ENCODE results near the gene KCNC4.

KCNC4 gene

DNA sequence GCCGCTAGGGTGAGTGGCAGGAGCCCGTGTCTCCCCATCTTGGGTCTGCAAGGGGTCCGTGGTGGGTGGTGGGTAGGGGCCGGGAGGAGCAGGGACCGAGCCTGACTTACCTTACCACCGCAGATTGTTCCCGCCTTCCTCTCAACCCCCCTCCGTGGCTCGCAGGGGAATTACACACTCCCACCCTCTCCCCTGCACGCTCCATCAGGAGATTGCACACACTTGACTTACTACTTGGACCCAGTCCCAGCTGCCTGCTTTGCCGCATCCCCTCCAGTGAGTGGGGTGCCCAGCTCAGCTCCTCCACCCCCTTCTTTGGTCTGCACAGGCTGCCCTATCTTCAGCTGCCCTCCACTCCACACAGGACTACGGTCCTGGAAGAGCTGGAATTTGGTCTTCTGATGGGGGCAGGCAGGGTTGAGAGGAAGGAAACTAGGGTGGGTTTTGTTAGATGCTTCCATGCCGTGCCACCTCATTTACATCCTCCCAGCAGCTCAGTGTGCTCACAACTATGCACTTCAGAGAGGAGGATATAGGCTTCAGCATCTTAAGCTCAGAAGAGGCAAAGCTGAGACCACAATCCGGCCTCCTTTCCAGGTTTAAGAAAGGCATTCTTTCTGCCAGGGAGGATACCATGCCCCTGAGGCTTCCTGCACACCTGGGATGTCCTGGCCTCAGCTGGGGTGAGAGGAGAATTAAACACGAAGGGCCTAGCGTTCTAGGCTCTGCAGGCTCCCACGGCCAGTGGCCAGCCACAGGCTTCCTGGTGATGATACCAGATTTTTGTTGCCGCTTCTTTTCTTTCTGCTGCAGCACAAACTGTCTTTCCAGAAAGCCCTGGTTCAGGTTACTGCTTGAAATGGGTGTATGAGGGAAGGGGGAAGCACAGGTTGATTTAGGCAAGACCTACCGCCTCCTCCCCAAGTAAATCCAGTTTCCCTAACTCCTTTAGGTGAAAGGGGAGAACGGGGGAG, 2.3 kb downstream of the KCNC4 start:
- no peak for DNase-seq

DNA sequence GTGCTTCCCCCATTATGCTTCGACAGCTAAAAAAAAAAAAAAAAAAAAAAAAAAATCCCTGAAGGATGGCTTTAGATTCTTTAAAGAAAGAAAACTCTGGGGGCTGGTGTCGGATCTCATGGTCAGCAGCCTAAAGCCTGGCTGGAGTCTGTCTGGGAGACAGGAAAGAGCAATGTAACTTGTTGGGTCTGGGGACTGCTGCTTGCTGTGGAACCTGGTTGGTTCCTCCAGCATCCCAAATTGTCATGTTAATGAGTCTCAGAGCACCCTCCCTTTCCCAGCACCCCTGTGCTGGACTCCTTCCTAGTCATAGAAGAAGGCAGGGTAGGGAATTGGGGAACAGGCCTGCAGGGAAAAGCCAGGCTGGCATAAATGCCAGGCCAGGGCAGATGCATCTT, 3.0 kb downstream of the KCNC4 start:
- no peak for DNase-seq

DNA sequence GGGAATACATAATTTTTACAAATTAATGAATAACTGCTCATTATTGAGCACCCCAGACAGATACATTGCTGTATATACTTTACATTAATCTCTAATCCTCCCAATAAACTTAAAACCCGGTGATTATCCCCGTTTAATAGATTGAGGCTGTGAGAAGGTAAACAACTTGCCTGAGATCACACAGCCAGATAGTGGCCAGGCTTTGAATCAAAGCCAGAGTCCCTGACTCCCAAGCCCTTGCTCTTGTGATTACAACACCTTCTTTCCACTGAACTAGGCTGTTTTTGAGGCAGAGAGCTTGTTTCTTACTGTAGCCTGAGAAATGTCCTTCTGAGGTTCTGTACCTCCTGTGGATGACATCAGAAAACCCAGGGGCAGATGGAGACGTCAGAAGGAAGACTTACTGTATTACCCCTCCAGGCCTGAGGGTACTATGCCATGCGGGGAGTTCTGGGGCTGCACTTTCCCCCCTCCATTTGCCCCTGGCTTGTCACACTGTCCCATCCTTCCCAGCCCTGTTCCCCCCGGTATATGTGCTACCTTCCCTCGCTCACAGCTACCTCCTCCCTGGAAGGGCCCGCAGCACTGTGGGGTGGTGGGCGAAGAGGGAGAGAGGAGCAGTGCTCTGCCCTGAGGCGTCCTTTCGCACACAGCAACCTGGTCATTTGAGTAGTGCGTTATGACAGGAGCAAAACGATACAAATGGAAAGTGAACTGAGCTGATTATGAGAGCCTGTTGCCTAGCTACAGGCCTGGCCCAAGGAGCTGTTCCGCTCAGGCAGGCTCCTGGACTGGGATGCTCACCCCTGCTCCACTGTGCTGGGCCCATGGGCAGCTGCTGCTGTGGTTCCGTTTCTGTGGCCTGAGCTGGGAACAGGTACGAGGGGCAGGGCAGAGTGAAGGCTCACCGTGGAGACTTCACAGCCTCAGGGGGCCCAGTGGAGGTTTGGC, 4.6 kb downstream of the KCNC4 start:
- DNase-seq, result no peak

DNA sequence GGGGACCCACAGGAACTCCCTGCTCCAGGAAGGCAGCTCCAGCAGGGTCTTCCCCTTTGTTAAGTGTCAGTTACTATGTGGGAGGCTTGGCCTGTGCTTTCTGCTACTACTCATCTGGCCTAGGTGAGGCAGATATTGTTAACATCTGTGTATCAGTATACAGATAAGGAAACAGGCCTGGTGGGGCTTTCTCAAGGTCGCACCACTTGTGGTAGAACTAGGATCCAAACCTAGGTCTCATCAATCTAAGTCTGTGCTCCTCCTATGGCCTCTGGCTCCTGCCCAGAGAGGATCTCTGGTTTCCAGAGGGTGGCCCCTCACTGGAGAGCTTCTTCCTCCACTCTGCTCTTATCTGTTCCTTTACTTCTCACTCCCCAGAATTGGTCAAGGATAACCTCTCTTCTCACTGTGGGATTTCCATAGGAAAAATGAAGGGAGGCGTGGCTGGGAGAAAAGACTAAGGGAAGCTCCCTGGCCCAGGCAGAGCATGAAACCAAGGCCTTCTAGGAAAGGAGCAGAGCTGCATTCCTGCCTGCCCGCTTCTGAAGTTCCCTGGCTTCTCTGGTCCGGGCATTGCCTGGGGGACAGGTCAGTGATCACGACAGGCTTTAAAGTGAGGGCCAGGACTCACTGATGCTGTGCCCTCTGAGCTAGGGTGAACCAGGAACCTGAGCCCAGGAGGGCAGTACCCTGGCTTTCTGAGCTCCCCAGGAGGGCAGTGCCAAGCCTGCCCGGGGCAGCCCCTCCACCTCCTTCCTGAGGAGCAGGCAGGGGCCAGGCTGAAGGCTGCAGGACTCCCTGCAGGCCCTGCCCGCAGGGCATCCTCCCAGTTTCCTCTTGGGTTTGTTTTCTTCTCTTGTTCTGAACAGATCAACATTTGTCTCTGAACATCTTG, 5.8 kb downstream of the KCNC4 start:
- no peak for DNase-seq

DNA sequence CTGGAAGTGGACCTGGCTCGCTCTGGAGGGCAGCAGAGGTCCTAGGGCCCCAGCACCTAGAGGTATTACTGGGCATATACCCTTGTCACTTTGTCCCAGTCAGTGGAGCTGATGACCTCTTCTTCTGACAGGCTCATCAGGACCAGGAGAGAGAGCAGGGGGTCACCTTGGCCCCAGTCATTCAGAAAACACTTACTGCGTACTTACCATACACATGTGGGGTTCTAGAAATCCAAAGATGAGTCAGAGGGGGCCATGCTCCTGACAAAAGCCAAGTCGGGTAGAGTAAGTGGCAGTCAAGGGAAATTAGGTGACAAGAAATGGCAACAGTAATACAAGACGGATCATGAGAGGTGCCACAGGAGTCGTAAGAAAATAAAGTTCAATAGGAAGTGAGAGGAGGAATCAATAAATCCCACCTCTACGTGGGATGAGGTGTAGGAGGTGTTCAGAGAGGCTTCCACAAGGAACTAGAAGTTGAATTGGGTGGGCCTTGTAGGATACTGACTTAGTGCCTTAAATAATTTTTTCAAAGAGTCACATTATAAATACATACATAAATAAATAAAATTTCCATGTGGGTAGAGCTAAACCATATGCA, 6.8 kb downstream of the KCNC4 start:
- DNase-seq, result no peak

DNA sequence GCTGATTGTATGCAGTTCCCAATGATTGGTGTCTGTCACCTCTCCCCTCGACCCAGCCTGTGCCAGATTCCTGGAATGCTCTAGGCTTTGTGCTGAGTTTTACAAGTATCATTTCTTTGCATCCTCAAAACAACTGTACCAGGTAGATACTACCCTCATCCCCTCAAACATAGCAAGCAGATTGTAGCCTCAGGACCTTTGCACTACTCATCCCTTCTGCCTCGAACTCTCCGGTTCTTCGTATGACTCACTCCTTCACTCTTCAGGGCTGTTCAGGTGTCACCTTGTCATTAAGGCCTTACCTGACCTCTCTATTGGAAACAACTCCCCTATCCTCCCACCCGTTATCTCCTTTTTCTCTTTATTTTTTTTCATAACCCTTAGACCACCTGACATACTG, 8.0 kb downstream of the KCNC4 start:
- no peak for DNase-seq

DNA sequence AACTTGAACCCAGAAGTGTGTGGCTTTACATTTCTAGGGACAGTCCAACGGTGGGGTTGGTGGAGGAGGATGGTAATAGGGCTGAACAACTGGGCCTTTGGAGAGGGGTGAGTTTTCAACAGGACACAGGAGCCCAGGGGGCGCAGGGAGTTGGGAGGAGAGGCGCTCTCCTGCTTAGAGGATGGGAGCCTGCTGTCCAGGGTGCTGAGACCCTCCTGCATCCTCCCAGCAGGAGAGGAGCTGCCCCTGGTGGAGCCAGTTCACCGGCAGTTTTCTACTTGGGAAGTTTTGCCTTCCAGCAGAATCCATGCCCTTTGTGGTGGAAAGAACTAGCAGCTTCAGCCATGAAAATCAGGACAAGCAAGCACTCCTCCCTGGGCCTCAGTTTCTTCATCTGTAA, 8.6 kb downstream of the KCNC4 start:
- no peak for DNase-seq

DNA sequence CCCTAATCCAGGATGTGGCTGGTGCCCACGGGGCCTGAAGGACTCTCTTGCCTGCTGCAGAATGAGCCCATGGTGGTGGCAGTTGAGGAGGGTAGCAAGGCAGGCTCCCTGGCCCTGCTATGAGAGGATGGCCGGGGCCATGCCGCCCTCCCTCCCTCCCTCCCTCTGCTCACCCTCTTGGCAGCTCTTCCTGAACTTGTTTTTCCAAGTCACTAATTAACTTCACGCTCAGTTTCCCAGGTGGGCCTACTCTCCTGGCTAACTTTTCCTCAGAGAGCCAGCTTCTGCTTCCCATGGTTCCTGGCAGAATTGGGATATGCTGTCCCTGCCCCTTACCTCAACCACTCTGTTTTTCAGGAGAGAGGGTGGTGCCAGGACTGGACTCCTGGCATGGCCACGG, 10.2 kb downstream of the KCNC4 start:
- no peak for DNase-seq

DNA sequence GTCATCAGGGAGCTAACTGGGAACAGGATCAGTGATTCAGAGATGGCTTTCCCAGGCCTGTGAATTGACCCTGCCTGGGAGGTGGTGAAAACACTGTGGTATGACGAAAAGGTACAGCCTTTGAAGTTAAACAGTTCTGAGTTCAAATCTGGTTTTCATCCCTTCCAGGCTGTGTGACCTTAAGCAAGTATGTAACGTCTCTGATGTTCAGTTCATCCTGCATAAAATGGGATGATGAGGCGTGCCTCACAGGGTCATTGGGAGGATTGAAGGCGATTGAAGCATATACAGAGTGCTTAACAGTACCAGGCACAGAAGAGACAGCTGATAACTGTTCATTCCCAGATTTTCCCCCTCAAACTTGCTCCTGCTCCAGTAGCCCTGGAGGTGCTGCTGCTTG, 11.0 kb downstream of the KCNC4 start:
- DNase-seq, result no peak

DNA sequence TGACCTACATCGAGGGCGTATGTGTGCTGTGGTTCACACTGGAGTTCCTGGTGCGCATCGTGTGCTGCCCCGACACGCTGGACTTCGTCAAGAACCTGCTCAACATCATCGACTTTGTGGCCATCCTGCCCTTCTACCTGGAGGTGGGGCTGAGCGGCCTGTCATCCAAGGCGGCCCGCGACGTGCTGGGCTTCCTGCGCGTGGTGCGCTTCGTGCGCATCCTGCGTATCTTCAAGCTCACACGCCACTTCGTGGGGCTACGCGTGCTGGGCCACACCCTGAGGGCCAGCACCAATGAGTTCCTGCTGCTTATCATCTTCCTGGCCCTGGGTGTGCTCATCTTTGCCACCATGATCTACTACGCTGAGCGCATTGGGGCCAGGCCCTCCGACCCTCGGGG, 13.0 kb downstream of the KCNC4 start:
- no peak for DNase-seq

DNA sequence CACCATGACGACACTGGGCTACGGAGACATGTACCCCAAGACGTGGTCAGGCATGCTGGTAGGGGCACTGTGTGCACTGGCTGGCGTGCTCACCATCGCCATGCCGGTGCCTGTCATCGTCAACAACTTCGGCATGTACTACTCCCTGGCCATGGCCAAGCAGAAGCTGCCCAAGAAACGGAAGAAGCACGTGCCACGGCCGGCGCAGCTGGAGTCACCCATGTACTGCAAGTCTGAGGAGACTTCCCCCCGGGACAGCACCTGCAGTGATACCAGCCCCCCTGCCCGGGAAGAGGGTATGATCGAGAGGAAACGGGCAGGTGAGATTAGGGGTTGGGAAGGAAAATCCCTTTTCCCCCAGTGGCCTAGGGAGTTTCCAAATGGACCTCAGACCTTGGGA, 13.5 kb downstream of the KCNC4 start:
- DNase-seq, result no peak

DNA sequence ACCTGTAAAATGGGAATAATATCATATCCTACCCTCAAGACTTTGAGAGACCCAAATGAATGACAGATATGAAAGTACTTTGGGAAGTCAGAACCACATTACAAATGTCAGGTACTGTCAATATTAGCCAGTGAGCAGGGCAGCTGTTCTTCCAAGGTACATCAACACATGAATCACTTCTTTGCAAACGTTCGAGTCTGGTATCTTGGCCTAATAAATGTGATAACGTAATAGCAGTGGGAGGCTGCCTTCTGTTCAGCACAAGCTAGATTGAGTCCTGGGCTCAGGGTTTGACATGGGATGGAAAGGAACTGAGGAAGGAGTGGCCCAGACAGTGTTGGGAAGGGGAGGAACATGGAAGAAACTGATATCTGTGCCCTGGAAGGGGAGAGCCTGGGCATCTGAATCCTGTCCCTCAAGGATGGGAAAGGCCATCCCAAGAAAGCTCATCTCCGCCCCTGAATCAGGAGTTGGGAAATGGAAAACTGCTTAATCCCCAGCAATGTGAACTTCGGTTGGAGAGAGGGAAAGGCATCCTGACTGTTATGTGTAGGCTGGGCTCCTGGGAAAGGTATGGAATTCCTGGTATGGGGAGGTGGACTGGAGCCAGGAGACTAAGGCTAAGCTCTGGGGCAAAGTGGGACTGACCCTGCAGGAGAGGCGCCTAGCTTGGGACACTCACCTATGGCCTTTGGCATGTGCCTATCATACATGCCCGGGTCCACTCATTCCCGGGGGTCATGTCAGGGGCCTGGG, 14.3 kb downstream of the KCNC4 start:
- no peak for DNase-seq

DNA sequence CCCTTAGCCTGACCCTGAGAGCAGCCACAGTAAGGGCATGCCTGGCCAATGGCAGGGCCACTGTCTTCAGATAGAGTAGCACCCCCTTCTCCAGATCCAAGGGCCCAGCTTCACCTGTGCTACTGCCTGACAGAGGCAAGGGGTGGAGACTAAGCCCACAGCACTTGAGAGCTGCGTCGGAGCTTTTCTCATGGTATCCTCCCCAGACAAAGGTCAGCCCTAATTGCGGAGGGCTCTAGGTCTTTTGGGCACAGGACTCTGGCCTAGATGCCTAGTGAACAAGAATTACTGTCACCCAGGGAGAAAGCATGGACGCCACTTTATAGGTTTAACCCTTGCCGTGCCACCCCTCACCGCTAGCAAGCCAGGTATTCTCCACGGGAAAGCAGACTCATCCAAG, 15.1 kb downstream of the KCNC4 start:
- DNase-seq, result no peak

DNA sequence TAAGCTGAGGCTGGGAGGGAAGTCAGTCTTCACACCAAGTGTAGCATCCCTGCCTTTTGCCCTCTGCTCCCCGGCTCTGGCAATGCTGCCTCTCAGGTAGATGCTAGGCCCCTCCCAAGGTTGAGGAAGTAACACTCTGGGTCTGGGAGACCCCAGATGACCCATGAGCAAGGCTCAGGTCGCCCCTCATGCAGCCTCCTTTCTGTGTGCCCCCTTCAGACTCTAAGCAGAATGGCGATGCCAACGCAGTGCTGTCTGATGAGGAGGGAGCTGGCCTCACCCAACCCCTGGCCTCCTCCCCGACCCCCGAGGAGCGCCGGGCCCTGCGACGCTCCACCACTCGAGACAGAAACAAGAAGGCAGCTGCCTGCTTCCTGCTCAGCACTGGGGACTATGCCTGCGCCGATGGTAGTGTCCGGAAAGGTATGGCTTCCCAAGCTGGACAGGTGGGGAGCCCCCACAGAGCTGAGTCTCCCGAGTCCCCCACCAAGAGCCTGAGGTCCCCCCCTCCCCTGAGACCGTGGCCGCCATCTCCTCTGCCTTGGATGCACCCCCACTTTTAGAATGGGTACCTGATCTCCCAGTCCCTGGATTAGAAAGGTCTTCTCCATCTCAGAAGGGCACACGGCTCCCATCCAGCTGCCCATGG, 15.8 kb downstream of the KCNC4 start:
- no peak for DNase-seq

DNA sequence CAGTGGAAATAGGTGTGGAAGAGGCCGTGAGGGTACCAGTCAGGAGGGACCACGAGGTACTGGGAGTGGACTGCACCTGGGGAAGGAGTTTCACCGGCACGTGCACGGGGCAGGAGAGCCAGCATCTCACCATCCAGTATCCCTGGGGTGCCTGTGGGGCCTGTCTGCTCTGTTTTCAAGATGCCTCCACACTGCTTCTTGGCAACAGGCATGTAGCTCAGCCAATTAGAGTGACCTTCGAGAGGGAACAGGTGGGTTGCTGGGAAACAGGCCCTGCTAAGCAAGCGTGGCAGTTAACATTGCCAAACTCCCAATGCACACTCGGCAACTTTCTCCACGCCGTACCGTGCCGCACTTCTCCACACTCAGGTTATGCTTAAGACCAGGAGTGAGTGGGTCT, 17.7 kb downstream of the KCNC4 start:
- no peak for DNase-seq

DNA sequence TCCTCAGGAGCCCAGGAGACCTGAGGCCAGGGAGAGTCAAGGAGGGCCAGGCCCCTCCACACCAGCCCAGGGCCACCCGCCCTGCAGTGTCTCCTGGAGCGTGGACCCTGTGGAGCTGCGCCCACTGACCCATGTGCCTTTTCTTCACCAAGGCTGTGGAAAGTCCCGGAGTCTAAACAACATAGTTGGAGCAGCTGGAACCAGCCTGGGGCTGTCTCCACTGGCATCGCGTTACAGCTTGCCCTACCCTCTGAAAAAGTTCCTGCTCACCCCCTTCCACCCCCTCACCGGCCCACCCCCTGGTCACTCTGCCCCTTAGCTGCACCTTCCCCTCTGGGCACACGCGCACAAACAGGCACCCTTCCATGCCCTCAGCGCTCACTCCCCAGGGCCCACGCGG, 18.3 kb downstream of the KCNC4 start:
- no peak for DNase-seq

DNA sequence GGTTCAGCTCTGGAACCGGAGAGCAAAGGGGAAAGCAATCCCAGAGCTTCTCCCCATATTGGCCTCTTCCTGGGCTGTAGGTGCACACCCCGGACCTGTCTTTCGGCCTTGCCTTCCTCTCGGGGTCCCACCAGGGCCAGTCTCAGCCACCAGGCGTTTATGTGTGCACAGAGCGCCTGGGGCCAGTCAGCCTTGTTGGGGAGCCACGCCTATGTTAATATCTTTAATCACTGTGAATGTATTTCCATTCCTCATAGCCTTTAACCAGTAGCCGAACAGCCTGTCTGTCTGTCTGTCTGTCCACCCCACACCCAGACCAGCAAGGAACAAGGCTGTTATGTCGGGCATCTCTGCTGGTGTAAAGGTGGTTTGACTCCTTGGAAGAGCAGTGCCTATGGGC, 18.8 kb downstream of the KCNC4 start:
- DNase-seq, result no peak

DNA sequence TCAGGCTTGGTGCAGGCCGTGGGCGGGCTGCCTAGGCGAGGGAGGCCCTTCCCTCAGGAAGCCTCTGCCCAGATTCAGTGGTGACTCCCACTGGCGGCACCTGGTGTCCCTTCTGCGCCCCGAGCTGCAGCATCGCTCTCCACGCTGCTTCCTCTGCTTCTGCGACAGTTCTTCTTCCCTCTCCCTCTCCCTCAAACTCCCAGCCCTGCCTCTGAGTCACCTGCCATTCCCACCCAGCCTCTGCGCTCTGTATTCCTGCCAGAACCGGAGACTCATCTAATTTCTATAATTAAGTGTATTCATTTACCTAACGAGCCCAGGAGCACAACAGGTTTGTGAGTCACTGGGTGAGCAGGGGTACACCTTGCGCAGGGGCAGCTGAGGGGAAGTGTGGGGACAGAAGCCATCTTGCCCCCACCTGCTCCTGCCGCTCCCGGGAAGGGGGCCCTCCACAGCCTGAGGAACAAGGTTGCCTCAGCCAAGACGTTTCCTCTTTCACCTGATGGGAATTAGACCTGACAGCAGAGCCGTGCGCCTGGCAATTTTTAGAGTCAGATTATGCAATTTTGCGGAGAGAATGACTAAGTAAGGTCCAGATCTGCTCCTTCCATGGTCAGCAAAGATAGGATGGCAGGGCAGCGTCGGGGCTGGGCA, 19.4 kb downstream of the KCNC4 start:
- no peak for DNase-seq

DNA sequence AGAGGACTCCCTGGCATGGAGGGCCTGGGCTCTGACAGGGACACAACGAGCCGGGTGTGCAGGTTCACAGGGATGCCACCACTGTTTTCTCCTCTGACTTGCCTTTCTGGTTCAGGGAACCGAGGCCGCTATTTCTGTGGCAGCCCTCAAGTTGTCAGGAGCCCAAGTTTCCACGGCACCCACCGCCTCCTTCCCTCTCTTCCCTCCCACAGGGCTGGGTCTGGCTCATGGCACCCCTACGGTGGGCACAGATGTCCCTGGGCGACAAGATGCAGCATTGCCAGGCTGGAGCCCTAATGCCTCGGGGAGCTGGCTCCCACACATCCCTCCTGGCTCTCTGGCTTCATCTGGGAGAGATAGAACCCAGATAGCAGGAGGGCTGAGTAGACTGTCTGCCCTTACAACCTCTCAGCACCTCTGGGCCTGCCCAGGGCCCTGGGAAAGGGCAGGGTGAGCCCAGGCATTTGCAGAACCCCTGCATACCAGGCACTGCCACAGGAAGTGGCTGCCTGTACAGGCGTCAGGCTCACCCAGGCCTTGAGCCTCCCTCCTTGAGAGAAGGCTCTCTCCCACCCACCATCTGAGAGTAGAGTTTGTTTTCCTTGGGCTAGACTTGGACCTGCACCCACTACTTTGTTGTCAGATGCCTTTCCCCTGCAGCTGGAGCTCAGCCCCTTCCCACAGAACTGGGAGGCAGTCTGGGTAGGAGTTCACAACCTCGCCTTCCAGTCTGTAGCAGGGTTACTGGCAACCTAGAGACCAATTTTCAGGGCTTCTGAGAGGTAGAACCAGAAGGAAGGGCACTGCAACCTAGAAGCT, 20.5 kb downstream of the KCNC4 start:
- no peak for DNase-seq

DNA sequence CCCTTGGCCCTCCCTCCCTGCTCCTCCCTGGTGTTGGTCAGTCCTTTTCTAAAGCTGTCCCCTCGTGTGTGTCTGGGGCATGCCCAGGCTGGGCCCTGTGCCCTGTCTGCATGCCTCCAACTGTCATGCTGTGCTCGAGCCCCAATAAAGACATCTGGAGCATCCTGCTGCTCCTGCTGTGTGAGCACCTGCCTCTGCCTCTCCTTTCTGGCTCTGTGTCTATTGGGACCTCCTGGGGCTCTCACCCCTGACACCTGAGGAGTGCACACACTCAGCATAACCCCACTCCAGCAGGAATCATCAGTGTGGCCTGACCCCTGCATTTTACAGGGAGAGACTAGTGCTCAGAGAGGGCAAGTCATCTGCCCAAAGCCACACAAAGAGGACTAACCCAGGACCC, 23.7 kb downstream of the KCNC4 start:
- no peak for DNase-seq
